Lung (tissue), 12 donors: ENCODE results near the gene INO80D. TPM values are rescaled to one million over a fixed set of nuclear protein-coding genes. Genes with fewer than 3 reads are reported as not detected.
A peak's percentile ranks its signal among the peaks of the same experiment; 100 is the strongest.
"Not testable (repeated sequence)": the region's sequence is repeated elsewhere in the genome, so short reads cannot be mapped to it uniquely, and the experiment has no call there.

Experiments used
- ATAC-seq: fragments of 200-7000 bp; cut with Tn5 transposase; one replicate; pipeline ENCODE4 v1.9.1; 2020; ENCODE audit warnings: moderate number of reproducible peaks; ENCODE audit not compliant: insufficient read depth, low FRiP score
- DNase-seq, 3 donors: peaks; one replicate each; pipeline ENCODE4 v3.0.0-alpha.2; 2013 to 2017
- H3K27ac ChIP-seq, 2 donors: one replicate each; pipeline ENCODE4 v1.5.1; 2013; ENCODE audit warnings: mild to moderate bottlenecking in 2 of 2, moderate library complexity in 2 of 2, control low read depth in 1 of 2, inconsistent platforms in 1 of 2, low read depth in 1 of 2, low read length in 1 of 2
- H3K27me3 ChIP-seq, 3 donors: one replicate each; pipeline ENCODE4 v1.5.1; 2013; ENCODE audit warnings: low read length in 2 of 3; ENCODE audit not compliant: control insufficient read depth in 3 of 3, insufficient read depth in 3 of 3
- H3K36me3 ChIP-seq, 4 donors: one replicate each; pipeline ENCODE4 v1.5.1; 2013; ENCODE audit warnings: low read length in 4 of 4, mild to moderate bottlenecking in 1 of 4, moderate library complexity in 1 of 4; ENCODE audit not compliant: control insufficient read depth in 4 of 4, insufficient read depth in 4 of 4
- H3K4me1 ChIP-seq, 5 donors: one replicate each; pipeline ENCODE4 v1.5.1; 2013; ENCODE audit warnings: low read length in 5 of 5, mild to moderate bottlenecking in 2 of 5, moderate library complexity in 1 of 5; ENCODE audit not compliant: control insufficient read depth in 5 of 5, insufficient read depth in 5 of 5
- H3K4me3 ChIP-seq: one replicate; pipeline ENCODE4 v1.5.1; 2013; ENCODE audit warnings: mild to moderate bottlenecking, control low read depth, moderate library complexity
- H3K9ac ChIP-seq, 2 donors: one replicate each; pipeline ENCODE4 v1.5.1; 2013; ENCODE audit warnings: low read length in 2 of 2, control low read depth in 1 of 2; ENCODE audit not compliant: insufficient read depth in 1 of 2
- H3K9me3 ChIP-seq, 4 donors: one replicate each; pipeline ENCODE4 v1.5.1; 2013; ENCODE audit warnings: low read length in 3 of 4, mild to moderate bottlenecking in 1 of 4, moderate library complexity in 1 of 4; ENCODE audit not compliant: control insufficient read depth in 4 of 4, insufficient read depth in 3 of 4
- CTCF ChIP-seq: IDR thresholded peaks from 2 replicates; pipeline ENCODE4 v1.5.1; 2012; ENCODE audit warnings: mild to moderate bottlenecking; ENCODE audit errors: control extremely low read depth, extremely low read depth
- WGBS, 2 donors: extraction: QIAGEN DNeasy Blood & Tissue Kit; methylation state at CpG; one replicate each; pipeline ENCODE4 v1.1.7; 2013; 5-methylcytosine and 5-hydroxymethylcytosine counted together
- polyA plus RNA-seq, 2 donors: library from polyadenylated mRNA; stranded (reverse); fragments of 200-250 nt; gene quantifications; one replicate each; pipeline ENCODE4 v1.2.1, GENCODE V29; 2013
- total RNA-seq, 2 donors: library from RNA; depleted of rRNA in 1 of 2; stranded (reverse); fragments of >200 nt in 1 of 2; gene quantifications; one replicate each; pipeline ENCODE4 v1.2.1, GENCODE V29; 2014 to 2021
- donor health status: control.
- donor health status: control.
- donor health status: Bipolar disorder and iron deficiency.
- donor health status: healthy.
- donor health status: DM: yes; HTN: yes; CAD: no.

Gene INO80D
- total and polyA plus RNA-seq, 4 donors: 1.9 to 33.5 (median 13.7) TPM

GRCh38 chr2:205994344-205994743 lies 91.6 kb downstream of the INO80D start:
- Histone ChIP-seq H3K9me3 (no peaks in the 10 kb centered on the region), H3K4me1 (peaks cover 0 to 7% (median 0%) of the 10 kb centered on the region in 5 donors), H3K4me3 (no peak overlapping the region), H3K27ac (no peak overlapping the region), H3K36me3 (peaks cover 6 to 18% (median 9%) of the 10 kb centered on the region in 4 donors), H3K9ac (no peak overlapping the region), H3K27me3 (no peaks in the 10 kb centered on the region)
- TF ChIP-seq CTCF: no peak
- ATAC-seq (no peak), DNase-seq (peak in 1 of 3 donors; percentile 45)
- WGBS, 2 donors: 91 to 98% methylated on average over 2 of the region's 2 CpGs

- DNase-seq: no peak
- Histone ChIP-seq H3K27me3 (no peaks in the 10 kb centered on the region), H3K4me1 (peaks cover 0 to 4% (median 0%) of the 10 kb centered on the region in 5 donors), H3K27ac (no peak overlapping the region), H3K9ac (no peak overlapping the region), H3K4me3 (no peak overlapping the region), H3K9me3 (no peaks in the 10 kb centered on the region), H3K36me3 (peaks cover 0 to 11% (median 4%) of the 10 kb centered on the region in 4 donors)
- no peak for TF ChIP-seq CTCF
- ATAC-seq: no peak
- WGBS, 2 donors: 90 to 96% methylated on average over 2 of the region's 2 CpGs
Observed at GRCh38 chr2:205990104-205990503, 95.9 kb downstream of the INO80D start.

GRCh38 chr2:205989271-205990071 lies 96.5 kb downstream of the INO80D start:
- ATAC-seq: no peak
- 86 to 90% methylated on average over 11 of the region's 11 CpGs for WGBS, 2 donors

GRCh38 chr2:205988681-205989080 lies 97.3 kb downstream of the INO80D start:
- not testable (repeated sequence) for H3K27me3 ChIP-seq, DNase-seq, H3K27ac ChIP-seq, H3K9ac ChIP-seq, H3K4me3 ChIP-seq, H3K4me1 ChIP-seq, ATAC-seq, H3K9me3 ChIP-seq, H3K36me3 ChIP-seq
- 95 to 100% methylated on average over 1 of the region's 1 CpG for WGBS, 2 donors

More at GRCh38 chr2:205989271-205990071, 96.5 kb downstream of the INO80D start:
- no peak for TF ChIP-seq CTCF
- Histone ChIP-seq H3K4me1 (no peaks in the 10 kb centered on the region), H3K4me3 (no peak overlapping the region), H3K27me3 (no peaks in the 10 kb centered on the region), H3K27ac (no peak overlapping the region), H3K9me3 (no peaks in the 10 kb centered on the region), H3K9ac (no peak overlapping the region), H3K36me3 (peaks cover 0 to 11% (median 4%) of the 10 kb centered on the region in 4 donors)
- no peak for DNase-seq
